ENCODE data around the gene NLN. TPM values are rescaled to one million over a fixed set of nuclear protein-coding genes. Genes with fewer than 3 reads are reported as not detected.

The NLN gene
- total RNA-seq, 1 donor from 2014 or later, result 4.7 TPM

GRCh38 chr5:65749221-65749844 lies 27.3 kb downstream of the NLN start:
- intact Hi-C loops (cut with DNase I), result no loop called here
- DNase-seq (ENCODE audit: low spot score in 2 of 2), result no peak
- no peak overlapping the region for H3K27ac ChIP-seq
- no peak for TF ChIP-seq CTCF (IDR thresholded peaks at IDR 0.05)
- H3K9me3 ChIP-seq, result no peaks in the 10 kb centered on the region
- no peak overlapping the region for H3K4me3 ChIP-seq
- H3K27me3 ChIP-seq, result no peaks in the 10 kb centered on the region
- H3K36me3 ChIP-seq, result no peaks in the 10 kb centered on the region
- no peaks in the 10 kb centered on the region for H3K4me1 ChIP-seq

DNA sequence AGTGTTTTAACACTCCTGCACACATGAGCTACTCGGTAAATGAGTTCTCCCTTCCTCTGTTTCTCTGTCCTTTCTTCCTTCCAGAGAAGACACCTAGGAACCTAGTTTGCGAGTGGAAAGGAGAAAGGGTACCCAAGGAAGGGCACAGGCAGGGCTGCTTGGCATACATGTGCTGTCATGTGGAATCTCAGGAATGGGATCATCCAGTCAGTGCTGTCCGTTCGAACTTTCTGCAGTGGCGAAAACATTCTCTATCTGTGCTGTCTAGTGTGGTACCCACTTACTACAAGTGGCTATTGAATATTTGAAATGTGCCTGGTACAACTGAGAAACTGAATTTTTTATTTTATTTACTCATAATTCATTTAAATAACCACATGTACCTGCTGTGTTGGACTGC lies 28.0 kb downstream of the NLN start:
- Histone ChIP-seq H3K27ac (no peak overlapping the region), H3K36me3 (no peaks in the 10 kb centered on the region), H3K4me3 (no peak overlapping the region), H3K4me1 (no peaks in the 10 kb centered on the region), H3K9me3 (no peaks in the 10 kb centered on the region), H3K27me3 (no peaks in the 10 kb centered on the region)
- TF ChIP-seq CTCF (IDR thresholded peaks at IDR 0.05), result no peak
- intact Hi-C loops (cut with DNase I), result no loop called here
- DNase-seq (ENCODE audit: low spot score in 2 of 2), result no peak

- H3K4me1 ChIP-seq, result no peaks in the 10 kb centered on the region
- no peak for TF ChIP-seq CTCF (IDR thresholded peaks at IDR 0.05)
- no peaks in the 10 kb centered on the region for H3K27me3 ChIP-seq
- no peak for DNase-seq (ENCODE audit: low spot score in 2 of 2)
- H3K27ac ChIP-seq, result no peak overlapping the region
- H3K9me3 ChIP-seq, result no peaks in the 10 kb centered on the region
- H3K4me3 ChIP-seq, result no peak overlapping the region
- no peaks in the 10 kb centered on the region for H3K36me3 ChIP-seq
- intact Hi-C loops (cut with DNase I), result no loop called here
These were observed 28.9 kb downstream of the NLN start for GRCh38 chr5:65750938-65751337.

DNA sequence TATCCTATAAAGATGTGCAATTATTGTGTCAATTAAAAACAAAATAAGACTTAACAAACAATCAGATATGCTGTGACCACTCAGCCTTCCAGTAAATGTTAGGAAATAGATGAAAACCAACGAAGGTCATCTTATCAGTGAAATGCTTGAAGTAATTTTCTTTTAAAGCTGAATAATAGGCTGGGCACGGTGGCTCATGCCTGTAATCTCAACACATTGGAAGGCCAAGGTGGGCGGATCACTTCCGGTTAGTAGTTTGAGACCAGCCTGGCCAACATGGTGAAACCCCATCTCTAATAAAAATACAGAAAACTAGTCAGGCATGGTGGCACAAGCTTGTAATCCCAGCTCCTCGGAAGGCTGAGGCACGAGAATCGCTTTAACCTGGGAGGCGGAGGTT lies 31.2 kb downstream of the NLN start:
- Histone ChIP-seq H3K36me3 (no peaks in the 10 kb centered on the region), H3K4me3 (no peak overlapping the region), H3K4me1 (no peaks in the 10 kb centered on the region), H3K27ac (no peak overlapping the region), H3K9me3 (no peaks in the 10 kb centered on the region), H3K27me3 (no peaks in the 10 kb centered on the region)
- DNase-seq (ENCODE audit: low spot score in 2 of 2), result no peak
- no peak for TF ChIP-seq CTCF (IDR thresholded peaks at IDR 0.05)
- intact Hi-C loops (cut with DNase I), result no loop called here

GRCh38 chr5:65758546-65759144 lies 36.6 kb downstream of the NLN start:
- H3K27ac ChIP-seq, result no peak overlapping the region
- intact Hi-C loops (cut with DNase I), result no loop called here
- DNase-seq (ENCODE audit: low spot score in 2 of 2), result no peak
- H3K36me3 ChIP-seq, result peaks cover 0 to 13% of the 10 kb centered on the region in 2 donors
- H3K4me1 ChIP-seq, result no peaks in the 10 kb centered on the region
- TF ChIP-seq CTCF (IDR thresholded peaks at IDR 0.05), result no peak
- H3K27me3 ChIP-seq, result no peaks in the 10 kb centered on the region
- H3K4me3 ChIP-seq, result no peak overlapping the region
- no peaks in the 10 kb centered on the region for H3K9me3 ChIP-seq
